ENCODE results near the gene CCDC33.

The CCDC33 gene

GRCh38 chr15:74208496-74208895 is 27.6 kb upstream of the CCDC33 start:
- TF ChIP-seq CTCF (IDR thresholded peaks at IDR 0.05; ENCODE audit: insufficient read depth, low read depth, low read length, missing control alignments) = no peak
- DNase-seq (ENCODE audit: low read depth) = no peak
- no peak overlapping the region for H3K4me3 ChIP-seq (ENCODE audit: low read depth, low read length)

GRCh38 chr15:74208901-74209559 is 27.1 kb upstream of the CCDC33 start:
- DNase-seq (ENCODE audit: low read depth) = no peak
- no peak for TF ChIP-seq CTCF (IDR thresholded peaks at IDR 0.05; ENCODE audit: insufficient read depth, low read depth, low read length, missing control alignments)
- H3K4me3 ChIP-seq (ENCODE audit: low read depth, low read length) = no peak overlapping the region

GRCh38 chr15:74209560-74209958 is 26.6 kb upstream of the CCDC33 start:
- H3K4me3 ChIP-seq (ENCODE audit: low read depth, low read length) = no peak overlapping the region
- no peak for TF ChIP-seq CTCF (IDR thresholded peaks at IDR 0.05; ENCODE audit: insufficient read depth, low read depth, low read length, missing control alignments)
- no peak for DNase-seq (ENCODE audit: low read depth)

- H3K4me3 ChIP-seq (ENCODE audit: low read depth, low read length) = no peak overlapping the region
- no peak for DNase-seq (ENCODE audit: low read depth)
- no peak for TF ChIP-seq CTCF (IDR thresholded peaks at IDR 0.05; ENCODE audit: insufficient read depth, low read depth, low read length, missing control alignments)
These were observed 26.0 kb upstream of the CCDC33 start for GRCh38 chr15:74209997-74210671.

- TF ChIP-seq CTCF (IDR thresholded peaks at IDR 0.05; ENCODE audit: insufficient read depth, low read depth, low read length, missing control alignments) = no peak
- no peak overlapping the region for H3K4me3 ChIP-seq (ENCODE audit: low read depth, low read length)
- no peak for DNase-seq (ENCODE audit: low read depth)
These were observed 25.4 kb upstream of the CCDC33 start for GRCh38 chr15:74210729-74211128.

GRCh38 chr15:74211656-74212055 is 24.5 kb upstream of the CCDC33 start:
- DNase-seq (ENCODE audit: low read depth) = no peak
- no peak for TF ChIP-seq CTCF (IDR thresholded peaks at IDR 0.05; ENCODE audit: insufficient read depth, low read depth, low read length, missing control alignments)
- peak overlapping the region; percentile 49 for H3K4me3 ChIP-seq (ENCODE audit: low read depth, low read length)
